Measurements from ENCODE around the gene FADS2.
"Not testable (repeated sequence)": the region's sequence is repeated elsewhere in the genome, so short reads cannot be mapped to it uniquely, and the experiment has no call there.

FADS2 gene

DNA sequence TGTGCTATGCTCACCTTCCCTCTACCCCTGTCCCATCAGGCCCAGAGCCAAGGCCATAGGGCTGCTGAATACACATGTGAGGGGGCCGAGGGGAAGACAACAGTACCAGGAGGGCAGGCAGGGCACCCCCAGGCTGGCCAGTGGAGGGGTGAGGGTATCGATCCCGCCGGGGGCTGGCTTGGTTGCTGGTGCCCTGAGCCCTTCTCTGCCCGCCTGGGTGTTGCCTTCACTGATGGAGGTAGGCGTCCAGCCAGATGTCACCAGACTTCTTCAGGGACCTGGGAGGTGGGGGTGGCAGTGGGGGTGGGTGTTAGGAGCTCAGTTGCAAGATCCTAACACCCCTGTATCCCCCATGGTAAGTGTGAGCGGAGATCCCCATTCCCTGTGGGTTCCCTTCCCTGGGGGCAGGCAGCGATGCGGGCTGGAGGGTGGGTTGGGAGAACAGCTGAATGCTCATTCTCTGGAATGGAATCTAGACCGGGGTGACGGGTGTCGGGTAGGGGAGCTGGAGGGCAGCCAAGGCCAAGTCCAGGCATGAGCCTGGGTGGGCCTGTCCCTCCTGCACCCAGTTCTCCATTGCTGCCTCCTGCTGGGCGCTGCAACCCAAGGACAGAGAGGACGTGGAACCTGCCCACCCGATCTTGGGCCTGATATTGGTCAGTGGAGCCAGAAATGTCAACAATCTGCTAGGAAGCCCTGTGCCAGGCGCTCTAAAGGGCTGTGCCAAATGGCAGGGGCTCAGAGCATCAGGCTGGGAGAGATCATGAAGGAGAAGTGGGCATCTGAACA lies 45.7 kb downstream of the FADS2 start:
- H3K4me3 Mint-ChIP-seq: no peak overlapping the region
- H3K4me1 Mint-ChIP-seq (ENCODE audit: low read depth): peaks cover 3% of the 10 kb centered on the region
- no peaks in the 10 kb centered on the region for H3K36me3 Mint-ChIP-seq (ENCODE audit: low read depth)
- no peaks in the 10 kb centered on the region for H3K27me3 Mint-ChIP-seq
- H3K9me3 Mint-ChIP-seq: no peaks in the 10 kb centered on the region
- H3K27ac Mint-ChIP-seq: no peak overlapping the region

GRCh38 chr11:61874377-61874809 lies 46.3 kb downstream of the FADS2 start:
- Mint-ChIP-seq H3K27ac (no peak overlapping the region), H3K9me3 (no peaks in the 10 kb centered on the region), H3K4me3 (no peak overlapping the region), H3K4me1 (ENCODE audit: low read depth) (peaks cover 3% of the 10 kb centered on the region), H3K27me3 (no peaks in the 10 kb centered on the region), H3K36me3 (ENCODE audit: low read depth) (no peaks in the 10 kb centered on the region)

GRCh38 chr11:61874853-61875252 lies 46.8 kb downstream of the FADS2 start:
- Mint-ChIP-seq H3K27ac (no peak overlapping the region), H3K4me3 (no peak overlapping the region), H3K36me3 (ENCODE audit: low read depth) (no peaks in the 10 kb centered on the region), H3K4me1 (ENCODE audit: low read depth) (peaks cover 3% of the 10 kb centered on the region), H3K9me3 (no peaks in the 10 kb centered on the region), H3K27me3 (no peaks in the 10 kb centered on the region)

GRCh38 chr11:61875698-61876097 lies 47.6 kb downstream of the FADS2 start:
- H3K9me3 Mint-ChIP-seq: no peaks in the 10 kb centered on the region
- H3K27ac Mint-ChIP-seq: no peak overlapping the region
- no peaks in the 10 kb centered on the region for H3K36me3 Mint-ChIP-seq (ENCODE audit: low read depth)
- no peaks in the 10 kb centered on the region for H3K27me3 Mint-ChIP-seq
- no peak overlapping the region for H3K4me3 Mint-ChIP-seq
- peaks cover 6% of the 10 kb centered on the region for H3K4me1 Mint-ChIP-seq (ENCODE audit: low read depth)

GRCh38 chr11:61879152-61879551 lies 51.1 kb downstream of the FADS2 start:
- Mint-ChIP-seq H3K27ac (no peak overlapping the region), H3K9me3 (no peaks in the 10 kb centered on the region), H3K36me3 (ENCODE audit: low read depth) (no peaks in the 10 kb centered on the region), H3K4me1 (ENCODE audit: low read depth) (peaks cover 3% of the 10 kb centered on the region), H3K4me3 (no peak overlapping the region), H3K27me3 (no peaks in the 10 kb centered on the region)

- Mint-ChIP-seq H3K27ac (no peak overlapping the region), H3K36me3 (ENCODE audit: low read depth) (no peaks in the 10 kb centered on the region), H3K9me3 (no peaks in the 10 kb centered on the region), H3K4me3 (peak overlapping the region; percentile 4), H3K27me3 (no peaks in the 10 kb centered on the region), H3K4me1 (ENCODE audit: low read depth) (peaks cover 3% of the 10 kb centered on the region)
These were observed 51.9 kb downstream of the FADS2 start for GRCh38 chr11:61880031-61880430.

DNA sequence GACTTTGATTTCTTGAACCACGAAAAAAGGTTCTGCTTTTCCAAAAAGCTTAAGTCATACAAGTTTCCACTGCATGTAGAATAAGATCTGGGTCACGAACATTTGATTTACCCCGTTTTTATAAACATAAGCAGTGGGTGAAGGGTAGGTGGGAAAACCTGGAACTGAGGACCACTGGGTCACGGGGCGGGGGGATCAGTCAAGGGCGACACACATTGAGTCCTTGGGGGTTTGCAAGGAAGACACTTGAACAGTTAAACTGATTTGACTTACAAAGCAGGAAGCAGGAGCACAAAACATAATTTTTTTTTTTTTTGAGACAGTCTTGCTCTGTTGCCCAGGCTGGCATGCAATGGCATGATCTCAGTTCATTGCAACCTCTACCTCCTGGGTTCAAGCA lies 52.4 kb downstream of the FADS2 start:
- H3K36me3 Mint-ChIP-seq (ENCODE audit: low read depth): no peaks in the 10 kb centered on the region
- no peak overlapping the region for H3K27ac Mint-ChIP-seq
- H3K27me3 Mint-ChIP-seq: no peaks in the 10 kb centered on the region
- no peaks in the 10 kb centered on the region for H3K9me3 Mint-ChIP-seq
- H3K4me3 Mint-ChIP-seq: peak overlapping the region; percentile 4
- peaks cover 3% of the 10 kb centered on the region for H3K4me1 Mint-ChIP-seq (ENCODE audit: low read depth)

- no peaks in the 10 kb centered on the region for H3K27me3 Mint-ChIP-seq
- no peak overlapping the region for H3K27ac Mint-ChIP-seq
- H3K9me3 Mint-ChIP-seq: no peaks in the 10 kb centered on the region
- H3K36me3 Mint-ChIP-seq (ENCODE audit: low read depth): no peaks in the 10 kb centered on the region
- no peak overlapping the region for H3K4me3 Mint-ChIP-seq
- peaks cover 3% of the 10 kb centered on the region for H3K4me1 Mint-ChIP-seq (ENCODE audit: low read depth)
These were observed 53.3 kb downstream of the FADS2 start for GRCh38 chr11:61881397-61881796.

DNA sequence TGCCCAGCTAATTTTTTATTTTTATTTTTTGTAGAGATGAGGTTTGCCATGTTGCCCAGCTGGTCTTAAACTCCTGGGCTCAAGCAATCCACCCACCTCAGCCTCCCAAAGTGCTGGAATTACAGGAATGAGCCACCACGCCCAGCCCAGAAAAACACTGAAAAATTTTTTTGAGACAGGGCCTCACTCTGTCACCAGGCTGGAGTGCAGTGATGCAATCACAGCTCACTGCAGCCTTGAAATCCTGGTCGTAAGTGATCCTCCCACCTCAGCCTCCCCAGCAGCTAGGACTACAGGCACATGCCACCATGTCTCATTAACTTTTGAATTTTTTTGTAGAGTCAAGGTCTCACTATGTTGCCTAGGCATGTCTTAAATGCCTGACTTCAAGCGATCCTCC lies 54.2 kb downstream of the FADS2 start:
- not testable (repeated sequence) for H3K9me3 Mint-ChIP-seq; H3K4me3 Mint-ChIP-seq; H3K27me3 Mint-ChIP-seq; H3K36me3 Mint-ChIP-seq (ENCODE audit: low read depth); H3K27ac Mint-ChIP-seq; H3K4me1 Mint-ChIP-seq (ENCODE audit: low read depth)

- H3K9me3 Mint-ChIP-seq: no peaks in the 10 kb centered on the region
- peaks cover 3% of the 10 kb centered on the region for H3K4me1 Mint-ChIP-seq (ENCODE audit: low read depth)
- no peaks in the 10 kb centered on the region for H3K27me3 Mint-ChIP-seq
- H3K36me3 Mint-ChIP-seq (ENCODE audit: low read depth): no peaks in the 10 kb centered on the region
- H3K4me3 Mint-ChIP-seq: no peak overlapping the region
- H3K27ac Mint-ChIP-seq: no peak overlapping the region
These were observed 54.8 kb downstream of the FADS2 start for GRCh38 chr11:61882879-61883278.

DNA sequence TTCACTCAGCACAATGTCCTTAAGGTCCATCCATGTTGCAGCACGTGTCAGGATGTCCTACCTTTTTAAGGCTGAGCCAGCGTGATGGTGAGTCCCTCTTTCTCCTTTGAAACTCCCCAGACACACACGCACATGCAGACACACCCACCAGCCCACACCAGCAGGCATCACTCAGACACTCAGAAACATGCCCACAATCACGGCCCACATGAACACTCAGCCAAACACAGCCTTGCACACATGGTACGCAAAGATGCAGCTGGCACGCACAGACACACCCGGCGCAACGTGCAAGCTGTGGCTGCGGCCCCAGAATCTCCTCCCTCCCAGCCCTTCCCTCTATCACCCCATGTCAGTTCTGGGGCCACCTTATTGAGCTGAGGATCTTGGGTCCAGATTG lies 55.2 kb downstream of the FADS2 start:
- Mint-ChIP-seq H3K4me1 (ENCODE audit: low read depth) (peaks cover 3% of the 10 kb centered on the region), H3K4me3 (no peak overlapping the region), H3K9me3 (no peaks in the 10 kb centered on the region), H3K36me3 (ENCODE audit: low read depth) (no peaks in the 10 kb centered on the region), H3K27me3 (no peaks in the 10 kb centered on the region), H3K27ac (no peak overlapping the region)

GRCh38 chr11:61883947-61884346 lies 55.8 kb downstream of the FADS2 start:
- H3K4me3 Mint-ChIP-seq: no peak overlapping the region
- no peak overlapping the region for H3K27ac Mint-ChIP-seq
- H3K9me3 Mint-ChIP-seq: no peaks in the 10 kb centered on the region
- peaks cover 3% of the 10 kb centered on the region for H3K4me1 Mint-ChIP-seq (ENCODE audit: low read depth)
- H3K36me3 Mint-ChIP-seq (ENCODE audit: low read depth): no peaks in the 10 kb centered on the region
- H3K27me3 Mint-ChIP-seq: no peaks in the 10 kb centered on the region

DNA sequence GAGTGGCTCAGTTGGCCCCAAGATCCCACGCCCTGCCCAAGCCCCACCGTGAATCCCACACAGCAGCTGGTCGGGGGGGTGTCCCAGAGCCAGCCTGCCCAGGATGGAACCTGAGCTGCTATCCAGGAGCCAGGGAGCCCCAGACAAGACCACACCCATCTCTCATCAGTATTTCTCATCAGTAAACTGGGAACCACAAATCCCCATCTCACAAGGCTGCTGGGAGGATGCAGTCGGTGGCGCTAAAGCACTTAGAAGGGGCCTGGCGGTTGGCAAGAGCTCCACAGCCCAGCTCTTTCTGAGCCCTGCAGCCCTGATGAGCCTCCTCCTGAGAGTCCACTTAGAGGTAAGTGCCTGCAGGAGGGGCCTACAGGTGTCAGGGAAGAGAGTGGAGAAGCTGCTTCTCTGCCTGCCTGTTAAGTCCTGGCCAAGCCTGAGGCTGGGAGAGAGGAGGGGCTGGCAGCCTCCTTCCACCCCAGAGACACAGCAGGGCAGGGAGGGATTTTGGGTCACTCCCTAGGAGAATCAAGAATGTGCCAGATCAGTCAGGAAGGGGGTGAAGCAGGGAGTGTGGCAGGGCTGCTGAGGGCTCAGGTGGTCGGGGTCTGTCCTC lies 57.2 kb downstream of the FADS2 start:
- no peaks in the 10 kb centered on the region for H3K27me3 Mint-ChIP-seq
- H3K9me3 Mint-ChIP-seq: no peaks in the 10 kb centered on the region
- no peak overlapping the region for H3K4me3 Mint-ChIP-seq

GRCh38 chr11:61885784-61886580 lies 57.9 kb downstream of the FADS2 start:
- H3K27ac Mint-ChIP-seq: no peak overlapping the region
- H3K9me3 Mint-ChIP-seq: no peaks in the 10 kb centered on the region
- H3K27me3 Mint-ChIP-seq: no peaks in the 10 kb centered on the region
- no peaks in the 10 kb centered on the region for H3K36me3 Mint-ChIP-seq (ENCODE audit: low read depth)
- no peak overlapping the region for H3K4me3 Mint-ChIP-seq
- peaks cover 2% of the 10 kb centered on the region for H3K4me1 Mint-ChIP-seq (ENCODE audit: low read depth)

More for the DNA sequence above, 57.2 kb downstream of the FADS2 start:
- no peak overlapping the region for H3K27ac Mint-ChIP-seq
- no peaks in the 10 kb centered on the region for H3K36me3 Mint-ChIP-seq (ENCODE audit: low read depth)
- H3K4me1 Mint-ChIP-seq (ENCODE audit: low read depth): peaks cover 5% of the 10 kb centered on the region

GRCh38 chr11:61886643-61887042 lies 58.5 kb downstream of the FADS2 start:
- Mint-ChIP-seq H3K27me3 (no peaks in the 10 kb centered on the region), H3K4me3 (no peak overlapping the region), H3K36me3 (ENCODE audit: low read depth) (no peaks in the 10 kb centered on the region), H3K4me1 (ENCODE audit: low read depth) (peaks cover 2% of the 10 kb centered on the region), H3K9me3 (no peaks in the 10 kb centered on the region), H3K27ac (no peak overlapping the region)
